ENCODE data around the gene TRIM61. TPM values are rescaled to one million over a fixed set of nuclear protein-coding genes. Genes with fewer than 3 reads are reported as not detected.
"Not testable (repeated sequence)": the region's sequence is repeated elsewhere in the genome, so short reads cannot be mapped to it uniquely, and the experiment has no call there.

The TRIM61 gene
- under 1 TPM in 1 of 2 donors, not detected in 1; 0.45 TPM for total RNA-seq
- 0.15 to 0.93 reads per million in 2 donors for total RNA-seq

DNA sequence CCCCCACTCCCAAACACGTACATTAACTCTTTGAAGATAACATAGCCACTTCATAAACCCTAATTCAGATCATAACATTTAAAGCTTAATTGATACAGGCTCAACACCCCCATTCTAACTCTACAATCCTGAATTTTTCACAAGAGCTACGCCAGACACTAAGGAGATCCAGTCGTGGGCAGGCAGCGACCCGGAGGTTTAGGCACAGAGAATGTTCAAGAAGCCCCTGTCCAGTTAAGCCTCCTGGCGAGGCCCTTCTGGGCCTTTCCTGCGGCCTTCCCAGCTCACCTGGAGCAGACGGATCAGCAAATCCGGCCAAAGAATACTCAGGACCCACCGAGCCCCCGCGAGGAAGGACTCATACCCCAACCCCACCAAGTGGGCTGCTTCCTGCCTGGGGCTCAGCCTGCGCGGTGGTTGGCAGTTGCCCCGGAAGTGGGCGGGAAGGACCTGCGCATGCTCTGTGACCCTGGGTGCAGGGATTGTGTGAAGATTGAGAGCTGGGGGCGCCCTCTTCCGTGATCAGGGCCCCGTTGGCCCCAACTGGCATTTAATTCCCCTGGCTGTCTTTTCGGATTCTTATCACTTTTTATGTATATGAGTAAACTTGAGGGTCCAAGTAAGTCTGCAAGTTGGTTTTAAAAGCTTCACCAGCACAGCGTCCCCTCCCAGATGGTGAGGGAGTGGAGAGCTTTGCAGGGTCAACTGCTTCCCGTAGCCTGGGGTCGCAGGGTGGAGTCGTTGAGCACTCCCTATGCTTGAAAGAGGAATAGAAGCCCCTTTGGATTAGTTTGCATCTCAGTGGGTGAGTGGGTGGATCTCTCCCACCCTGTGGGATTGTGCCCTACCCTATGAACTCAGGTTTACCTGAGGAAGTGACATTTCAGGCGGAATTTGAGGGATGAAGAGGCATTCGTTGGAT, at the start of gene TRIM61:
Gene TRIM61 (minus strand): TSS at position 415 of the 922 bp plus-strand sequence. CDS start 7,655 bp downstream, outside the sequence.
- Mint-ChIP-seq H3K36me3 (ENCODE audit: low read depth) (peaks cover 2% of the 10 kb centered on the region), H3K27me3 (no peaks in the 10 kb centered on the region), H3K27ac (peak within 1 kb of the TSS; percentile 32), H3K4me1 (peaks cover 5% of the 10 kb centered on the region), H3K4me3 (peak within 1 kb of the TSS; percentile 78)
- peak; percentile 77 for ATAC-seq
- DNase-seq = peak in 1 of 3 donors; percentile 23
- no peaks in the 10 kb centered on the region for H3K9me3 ChIP-seq (ENCODE audit: control insufficient read depth, low read length, poor library complexity, severe bottlenecking)

- H3K4me1 Mint-ChIP-seq = not testable (repeated sequence)
- Mint-ChIP-seq H3K27ac (peak overlapping the region; percentile 56), H3K27me3 (peaks cover 21% of the 10 kb centered on the region)
Measured at GRCh38 chr4:165025782-165026181, 48.3 kb upstream of the TRIM61 start.

DNA sequence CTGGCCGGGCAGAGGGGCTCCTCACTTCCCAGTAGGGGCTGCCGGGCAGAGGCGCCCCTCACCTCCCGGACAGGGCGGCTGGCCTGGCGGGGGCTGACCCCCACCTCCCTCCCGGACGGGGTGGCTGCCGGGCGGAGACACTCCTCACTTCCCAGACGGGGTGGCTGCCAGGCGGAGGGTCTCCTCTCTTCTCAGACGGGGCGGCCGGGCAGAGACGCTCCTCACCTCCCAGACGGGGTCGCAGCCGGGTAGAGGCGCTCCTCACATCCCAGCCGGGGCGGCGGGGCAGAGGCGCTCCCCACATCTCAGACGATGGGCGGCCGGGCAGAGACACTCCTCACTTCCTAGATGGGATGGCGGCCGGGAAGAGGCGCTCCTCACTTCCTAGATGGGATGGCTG, 42.5 kb upstream of the TRIM61 start:
- not testable (repeated sequence) for DNase-seq; H3K27me3 Mint-ChIP-seq; H3K4me3 Mint-ChIP-seq; H3K9me3 ChIP-seq (ENCODE audit: control insufficient read depth, low read length, poor library complexity, severe bottlenecking); H3K36me3 Mint-ChIP-seq (ENCODE audit: low read depth); H3K4me1 Mint-ChIP-seq; H3K27ac Mint-ChIP-seq; ATAC-seq

More at GRCh38 chr4:165025782-165026181, 48.3 kb upstream of the TRIM61 start:
- H3K36me3 Mint-ChIP-seq (ENCODE audit: low read depth); ATAC-seq; DNase-seq; H3K4me3 Mint-ChIP-seq; H3K9me3 ChIP-seq (ENCODE audit: control insufficient read depth, low read length, poor library complexity, severe bottlenecking): not testable (repeated sequence)

DNA sequence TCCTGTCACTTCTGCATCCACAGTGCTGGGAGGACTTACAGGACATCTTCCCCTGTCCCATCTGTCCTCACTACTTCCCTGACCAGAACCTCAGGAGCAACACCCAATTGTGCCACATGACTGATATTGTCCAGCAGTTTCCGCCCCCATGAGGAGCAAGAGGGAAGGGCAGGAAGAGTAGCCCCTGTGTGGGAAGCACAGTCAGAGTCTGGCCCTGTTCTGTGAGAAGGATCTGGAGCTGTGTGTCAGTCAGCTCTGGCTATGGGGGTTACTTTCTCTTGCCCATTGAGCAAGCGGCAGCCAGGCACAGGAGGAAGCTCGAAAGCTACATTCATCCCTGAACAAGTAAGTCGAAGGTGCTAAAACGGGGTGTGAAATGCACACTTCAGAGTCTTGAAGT, 39.5 kb upstream of the TRIM61 start:
- H3K4me3 Mint-ChIP-seq = no peak overlapping the region
- ATAC-seq (no peak), DNase-seq (no peak)
- H3K36me3 Mint-ChIP-seq (ENCODE audit: low read depth) = no peaks in the 10 kb centered on the region
- peaks cover 15% of the 10 kb centered on the region for H3K27me3 Mint-ChIP-seq
- H3K9me3 ChIP-seq (ENCODE audit: control insufficient read depth, low read length, poor library complexity, severe bottlenecking) = no peaks in the 10 kb centered on the region
- no peaks in the 10 kb centered on the region for H3K4me1 Mint-ChIP-seq
- H3K27ac Mint-ChIP-seq = no peak overlapping the region

DNA sequence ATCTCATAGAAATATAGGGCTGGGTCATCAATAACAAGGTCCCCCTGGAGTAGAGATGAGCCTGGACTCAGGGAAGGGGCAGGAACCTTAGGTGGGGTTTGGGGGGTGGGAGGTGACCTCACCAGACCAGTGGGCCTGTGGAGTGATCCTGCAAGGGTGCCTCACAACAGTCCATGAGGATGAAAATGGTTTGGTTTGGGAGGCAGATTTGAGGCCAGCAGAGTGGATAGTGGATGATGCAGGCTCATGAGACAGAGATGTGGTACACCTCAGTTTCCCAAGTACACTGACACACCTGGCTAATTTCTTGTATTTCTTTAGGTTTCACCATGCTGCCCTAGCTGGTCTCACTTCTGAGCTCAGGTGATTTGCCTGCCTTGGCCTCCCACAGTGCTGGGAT, 36.2 kb upstream of the TRIM61 start:
- no peak overlapping the region for H3K4me3 Mint-ChIP-seq
- no peak overlapping the region for H3K27ac Mint-ChIP-seq
- ATAC-seq = no peak
- no peak for DNase-seq
- H3K36me3 Mint-ChIP-seq (ENCODE audit: low read depth) = no peaks in the 10 kb centered on the region
- H3K27me3 Mint-ChIP-seq = peaks cover 29% of the 10 kb centered on the region
- H3K4me1 Mint-ChIP-seq = no peaks in the 10 kb centered on the region
- H3K9me3 ChIP-seq (ENCODE audit: control insufficient read depth, low read length, poor library complexity, severe bottlenecking) = no peaks in the 10 kb centered on the region

DNA sequence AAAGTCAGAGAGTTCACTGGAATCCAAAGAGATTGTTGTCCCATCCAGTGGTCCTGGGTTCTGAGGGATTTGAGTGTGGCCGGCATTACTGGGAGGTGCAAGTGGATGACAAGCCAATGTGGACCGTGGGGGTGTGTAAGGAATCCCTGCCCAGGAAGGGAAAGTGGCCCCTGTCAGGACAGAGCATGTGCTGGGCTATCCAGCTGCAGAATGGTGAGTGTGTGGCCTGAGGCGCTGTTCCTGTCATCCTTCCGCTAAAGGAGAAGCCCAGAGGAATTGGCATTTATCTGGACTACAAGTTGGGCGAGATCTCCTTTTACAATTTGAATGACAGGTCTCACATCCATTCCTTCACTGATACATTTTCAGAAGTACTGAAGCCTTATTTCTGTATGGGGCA, 33.9 kb upstream of the TRIM61 start:
- DNase-seq (no peak), ATAC-seq (no peak)
- Mint-ChIP-seq H3K27ac (no peak overlapping the region), H3K4me3 (no peak overlapping the region), H3K36me3 (ENCODE audit: low read depth) (no peaks in the 10 kb centered on the region), H3K27me3 (peaks cover 48% of the 10 kb centered on the region), H3K4me1 (peaks cover 3% of the 10 kb centered on the region)
- peaks cover 4% of the 10 kb centered on the region for H3K9me3 ChIP-seq (ENCODE audit: control insufficient read depth, low read length, poor library complexity, severe bottlenecking)

DNA sequence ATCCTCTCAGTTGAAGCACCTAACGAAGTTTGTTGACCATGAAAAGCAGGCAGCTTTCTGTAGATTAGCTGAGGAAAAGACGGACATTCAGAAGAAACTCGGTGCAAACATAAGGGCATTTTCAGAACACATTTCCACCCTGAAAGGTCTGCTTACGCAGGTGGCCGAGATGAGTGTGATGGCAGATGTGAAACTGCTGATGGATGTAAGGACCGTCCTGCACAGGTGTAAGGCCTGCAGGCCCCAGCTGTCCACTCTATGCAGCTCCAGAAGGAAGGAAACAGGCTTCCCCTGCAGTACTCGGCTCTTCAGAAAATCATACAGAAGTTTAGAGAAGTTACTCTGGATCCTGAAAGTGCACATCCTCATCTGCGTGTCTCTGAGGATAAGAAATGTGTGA, 33.5 kb upstream of the TRIM61 start:
- Mint-ChIP-seq H3K36me3 (ENCODE audit: low read depth) (no peaks in the 10 kb centered on the region), H3K27me3 (peaks cover 52% of the 10 kb centered on the region), H3K4me3 (no peak overlapping the region), H3K4me1 (peaks cover 3% of the 10 kb centered on the region), H3K27ac (no peak overlapping the region)
- ATAC-seq (no peak), DNase-seq (no peak)
- peaks cover 4% of the 10 kb centered on the region for H3K9me3 ChIP-seq (ENCODE audit: control insufficient read depth, low read length, poor library complexity, severe bottlenecking)

- no peak for ATAC-seq
- peaks cover 3% of the 10 kb centered on the region for H3K4me1 Mint-ChIP-seq
- no peak overlapping the region for H3K27ac Mint-ChIP-seq
Measured at GRCh38 chr4:165010487-165010886, 33.0 kb upstream of the TRIM61 start.

DNA sequence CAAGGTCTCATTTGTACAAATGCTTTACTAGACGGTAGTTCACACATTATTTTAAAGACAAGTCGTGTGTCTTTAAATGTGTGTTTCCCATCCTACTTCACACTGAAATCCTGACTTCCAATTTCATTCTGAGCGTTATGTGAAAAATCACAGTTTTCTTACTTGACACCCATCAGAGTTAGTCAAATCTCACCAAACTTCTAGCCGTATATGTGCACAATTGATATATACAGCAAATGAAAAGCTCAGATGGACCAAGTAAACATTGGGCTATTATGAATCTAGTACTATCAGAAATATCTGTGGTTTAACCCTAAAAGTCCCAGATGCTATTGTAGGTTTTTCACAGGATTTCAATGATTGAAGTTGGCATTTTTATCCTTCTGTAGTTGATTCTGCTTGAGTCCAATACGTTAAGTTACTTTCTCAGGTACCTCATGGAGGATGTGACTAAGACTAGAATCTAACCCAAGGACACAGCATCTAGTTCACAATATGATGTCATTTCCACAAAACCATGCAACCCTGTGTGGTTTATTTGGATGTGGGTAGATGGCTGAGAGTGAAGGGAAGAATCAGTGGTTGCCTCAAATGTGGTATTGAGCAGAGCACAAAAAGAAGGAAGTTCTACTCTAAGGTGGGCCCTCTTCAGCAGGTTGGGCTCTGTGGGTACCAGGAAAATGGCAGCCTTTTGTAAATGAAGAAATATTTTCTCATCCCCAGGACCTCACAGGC, 32.2 kb upstream of the TRIM61 start:
- Mint-ChIP-seq H3K36me3 (ENCODE audit: low read depth) (no peaks in the 10 kb centered on the region), H3K27me3 (peaks cover 56% of the 10 kb centered on the region), H3K4me1 (peaks cover 3% of the 10 kb centered on the region), H3K4me3 (no peak overlapping the region), H3K27ac (no peak overlapping the region)
- peaks cover 4% of the 10 kb centered on the region for H3K9me3 ChIP-seq (ENCODE audit: control insufficient read depth, low read length, poor library complexity, severe bottlenecking)
- peak; percentile 48 for ATAC-seq
- DNase-seq = no peak

More at GRCh38 chr4:165010487-165010886, 33.0 kb upstream of the TRIM61 start:
- H3K27me3 Mint-ChIP-seq = peaks cover 52% of the 10 kb centered on the region
- H3K36me3 Mint-ChIP-seq (ENCODE audit: low read depth) = no peaks in the 10 kb centered on the region
- DNase-seq = no peak
- H3K4me3 Mint-ChIP-seq = no peak overlapping the region
- peaks cover 4% of the 10 kb centered on the region for H3K9me3 ChIP-seq (ENCODE audit: control insufficient read depth, low read length, poor library complexity, severe bottlenecking)

DNA sequence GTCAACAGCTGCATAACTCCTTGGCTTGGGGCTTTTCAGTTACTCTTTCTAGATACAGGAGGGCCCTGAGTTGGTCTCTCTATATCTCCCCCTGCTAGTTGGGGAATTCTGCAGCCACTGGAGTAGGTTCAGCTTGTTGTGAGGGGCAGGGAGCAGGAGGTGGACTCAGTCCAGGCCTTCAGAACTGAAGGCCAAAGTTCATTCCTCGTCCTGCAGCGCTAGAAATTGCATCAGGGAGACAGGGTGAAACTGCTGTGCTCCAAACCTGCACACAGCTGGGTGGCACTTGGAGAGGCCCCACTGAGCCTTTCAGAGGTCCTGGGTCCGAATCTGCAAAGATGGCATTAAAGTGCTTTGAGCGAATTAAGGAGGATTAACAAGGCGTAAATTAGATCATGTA, 29.4 kb upstream of the TRIM61 start:
- Mint-ChIP-seq H3K4me1 (peaks cover 3% of the 10 kb centered on the region), H3K36me3 (ENCODE audit: low read depth) (no peaks in the 10 kb centered on the region), H3K27ac (no peak overlapping the region), H3K27me3 (peaks cover 51% of the 10 kb centered on the region), H3K4me3 (no peak overlapping the region)
- ATAC-seq (no peak), DNase-seq (no peak)
- H3K9me3 ChIP-seq (ENCODE audit: control insufficient read depth, low read length, poor library complexity, severe bottlenecking) = peaks cover 4% of the 10 kb centered on the region

DNA sequence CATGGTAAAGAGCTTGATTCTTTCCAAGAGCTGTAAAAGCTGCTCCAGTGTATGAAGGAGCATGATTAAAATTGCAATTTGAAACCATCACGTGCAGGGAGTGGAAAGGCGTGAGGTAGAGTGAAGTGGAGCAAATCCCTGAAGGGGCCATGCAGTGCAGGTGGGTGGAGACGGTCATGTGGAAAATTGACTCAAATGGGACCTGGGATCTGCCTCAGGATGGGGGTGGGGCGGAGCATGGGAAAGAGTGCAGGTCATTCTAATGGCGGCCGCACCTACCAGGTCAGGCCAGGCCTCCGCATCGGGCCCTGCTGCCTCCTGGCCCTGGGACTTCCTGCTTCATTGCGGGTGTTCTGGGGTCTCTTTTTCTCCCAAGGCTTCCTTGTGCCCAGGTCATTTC, 29.0 kb upstream of the TRIM61 start:
- ATAC-seq (no peak), DNase-seq (no peak)
- peaks cover 4% of the 10 kb centered on the region for H3K9me3 ChIP-seq (ENCODE audit: control insufficient read depth, low read length, poor library complexity, severe bottlenecking)
- Mint-ChIP-seq H3K27me3 (peaks cover 51% of the 10 kb centered on the region), H3K27ac (no peak overlapping the region), H3K4me3 (no peak overlapping the region), H3K36me3 (ENCODE audit: low read depth) (no peaks in the 10 kb centered on the region), H3K4me1 (peaks cover 3% of the 10 kb centered on the region)

GRCh38 chr4:165005352-165005925, 28.0 kb upstream of the TRIM61 start:
- H3K27me3 Mint-ChIP-seq = peaks cover 43% of the 10 kb centered on the region
- peaks cover 3% of the 10 kb centered on the region for H3K4me1 Mint-ChIP-seq
- H3K36me3 Mint-ChIP-seq (ENCODE audit: low read depth) = no peaks in the 10 kb centered on the region
- ATAC-seq = no peak
- no peak for DNase-seq
- peaks cover 4% of the 10 kb centered on the region for H3K9me3 ChIP-seq (ENCODE audit: control insufficient read depth, low read length, poor library complexity, severe bottlenecking)
- no peak overlapping the region for H3K27ac Mint-ChIP-seq
- no peak overlapping the region for H3K4me3 Mint-ChIP-seq

GRCh38 chr4:165001957-165002356, 24.5 kb upstream of the TRIM61 start:
- not testable (repeated sequence) for ATAC-seq; H3K4me1 Mint-ChIP-seq; H3K27ac Mint-ChIP-seq; H3K36me3 Mint-ChIP-seq (ENCODE audit: low read depth); H3K4me3 Mint-ChIP-seq; DNase-seq; H3K9me3 ChIP-seq (ENCODE audit: control insufficient read depth, low read length, poor library complexity, severe bottlenecking)
- peaks cover 46% of the 10 kb centered on the region for H3K27me3 Mint-ChIP-seq

All from T-helper 17 cell (primary cell).